ENCODE results near the gene CATSPERE.
"Not testable (repeated sequence)": the region's sequence is repeated elsewhere in the genome, so short reads cannot be mapped to it uniquely, and the experiment has no call there.

Gene CATSPERE

GRCh38 chr1:244675167-244675566, 214.1 kb downstream of the CATSPERE start:
- no peak overlapping the region for H3K27ac ChIP-seq (ENCODE audit: low read length)
- H3K36me3 ChIP-seq (ENCODE audit: insufficient read depth, low read length), result peaks cover 13% of the 10 kb centered on the region
- DNase-seq, result no peak
- no peaks in the 10 kb centered on the region for H3K9me3 ChIP-seq (ENCODE audit: insufficient read depth, low read length, severe bottlenecking)
- no peak for TF ChIP-seq CTCF (IDR thresholded peaks at IDR 0.05; ENCODE audit: borderline replicate concordance, extremely low read depth, low read length, poor library complexity, severe bottlenecking)
- no peak for TF ChIP-seq EZH2 (IDR thresholded peaks at IDR 0.05; ENCODE audit: borderline replicate concordance, low read depth, low read length, severe bottlenecking)
- no peak overlapping the region for H3K9ac ChIP-seq (ENCODE audit: low read depth, low read length)
- no peaks in the 10 kb centered on the region for H3K27me3 ChIP-seq (ENCODE audit: insufficient read depth, low read length, poor library complexity)
- no peaks in the 10 kb centered on the region; the same call in 1 of the 2 replicates for H4K20me1 ChIP-seq (ENCODE audit: insufficient read depth, low read length)
- H3K4me3 ChIP-seq (ENCODE audit: low read depth in 1 of 2, low read length in 2 of 2), result no peak overlapping the region
- no peak overlapping the region for H2AFZ ChIP-seq (ENCODE audit: low read depth, low read length)
- H3K79me2 ChIP-seq (ENCODE audit: insufficient read depth, low read length), result peaks cover 98% of the 10 kb centered on the region
- no peaks in the 10 kb centered on the region for H3K4me1 ChIP-seq (ENCODE audit: insufficient read depth, low read length)
- H3K4me2 ChIP-seq (ENCODE audit: insufficient read depth, low read length), result no peak overlapping the region
- no peak for ATAC-seq (ENCODE audit: insufficient read depth, low read depth)

GRCh38 chr1:244678697-244679096, 217.6 kb downstream of the CATSPERE start:
- TF ChIP-seq EZH2 (IDR thresholded peaks at IDR 0.05; ENCODE audit: borderline replicate concordance, low read depth, low read length, severe bottlenecking), result no peak

GRCh38 chr1:244680667-244681066, 219.6 kb downstream of the CATSPERE start:
- TF ChIP-seq CTCF (IDR thresholded peaks at IDR 0.05; ENCODE audit: borderline replicate concordance, extremely low read depth, low read length, poor library complexity, severe bottlenecking) (no peak), EZH2 (IDR thresholded peaks at IDR 0.05; ENCODE audit: borderline replicate concordance, low read depth, low read length, severe bottlenecking) (no peak)
- Histone ChIP-seq H3K4me1 (ENCODE audit: insufficient read depth, low read length) (no peaks in the 10 kb centered on the region), H3K79me2 (ENCODE audit: insufficient read depth, low read length) (peaks cover 90% of the 10 kb centered on the region), H3K27ac (ENCODE audit: low read length) (no peak overlapping the region), H3K4me2 (ENCODE audit: insufficient read depth, low read length) (no peak overlapping the region), H3K27me3 (ENCODE audit: insufficient read depth, low read length, poor library complexity) (no peaks in the 10 kb centered on the region), H3K9ac (ENCODE audit: low read depth, low read length) (no peak overlapping the region), H3K36me3 (ENCODE audit: insufficient read depth, low read length) (peaks cover 11% of the 10 kb centered on the region), H4K20me1 (ENCODE audit: insufficient read depth, low read length) (no peaks in the 10 kb centered on the region; the same call in 1 of the 2 replicates), H3K9me3 (ENCODE audit: insufficient read depth, low read length, severe bottlenecking) (no peaks in the 10 kb centered on the region), H3K4me3 (ENCODE audit: low read depth in 1 of 2, low read length in 2 of 2) (no peak overlapping the region), H2AFZ (ENCODE audit: low read depth, low read length) (no peak overlapping the region)
- no peak for DNase-seq
- no peak for ATAC-seq (ENCODE audit: insufficient read depth, low read depth)

More at GRCh38 chr1:244678697-244679096, 217.6 kb downstream of the CATSPERE start:
- Histone ChIP-seq H2AFZ (ENCODE audit: low read depth, low read length) (no peak overlapping the region), H3K4me2 (ENCODE audit: insufficient read depth, low read length) (no peak overlapping the region), H3K4me3 (ENCODE audit: low read depth in 1 of 2, low read length in 2 of 2) (no peak overlapping the region), H4K20me1 (ENCODE audit: insufficient read depth, low read length) (no peaks in the 10 kb centered on the region; the same call in 1 of the 2 replicates), H3K9ac (ENCODE audit: low read depth, low read length) (no peak overlapping the region), H3K79me2 (ENCODE audit: insufficient read depth, low read length) (peaks cover 95% of the 10 kb centered on the region), H3K9me3 (ENCODE audit: insufficient read depth, low read length, severe bottlenecking) (no peaks in the 10 kb centered on the region), H3K27ac (ENCODE audit: low read length) (no peak overlapping the region), H3K36me3 (ENCODE audit: insufficient read depth, low read length) (peaks cover 15% of the 10 kb centered on the region), H3K27me3 (ENCODE audit: insufficient read depth, low read length, poor library complexity) (no peaks in the 10 kb centered on the region), H3K4me1 (ENCODE audit: insufficient read depth, low read length) (no peaks in the 10 kb centered on the region)
- DNase-seq (no peak), ATAC-seq (ENCODE audit: insufficient read depth, low read depth) (no peak)

- not testable (repeated sequence) for H3K4me3 ChIP-seq (ENCODE audit: low read depth in 1 of 2, low read length in 2 of 2); H3K27ac ChIP-seq (ENCODE audit: low read length); H3K27me3 ChIP-seq (ENCODE audit: insufficient read depth, low read length, poor library complexity); H4K20me1 ChIP-seq (ENCODE audit: insufficient read depth, low read length); H3K4me1 ChIP-seq (ENCODE audit: insufficient read depth, low read length); H3K9ac ChIP-seq (ENCODE audit: low read depth, low read length); DNase-seq; H3K4me2 ChIP-seq (ENCODE audit: insufficient read depth, low read length); ATAC-seq (ENCODE audit: insufficient read depth, low read depth); H3K9me3 ChIP-seq (ENCODE audit: insufficient read depth, low read length, severe bottlenecking); H2AFZ ChIP-seq (ENCODE audit: low read depth, low read length)
- H3K79me2 ChIP-seq (ENCODE audit: insufficient read depth, low read length), result peaks cover 88% of the 10 kb centered on the region
- peaks cover 23% of the 10 kb centered on the region for H3K36me3 ChIP-seq (ENCODE audit: insufficient read depth, low read length)
Measured at GRCh38 chr1:244682087-244682486, 221.0 kb downstream of the CATSPERE start.

Measured in DND-41 (cell line).